Activated CD8-positive, alpha-beta memory T cell treated with anti-CD3 and anti-CD28 coated beads for 1 hour (primary cell): ENCODE data around the gene GLP1R.

Source experiments
- DNase-seq, 2 donors: peaks; one replicate each; pipeline ENCODE4 v3.0.0-alpha.2; 2020; ENCODE audit warnings: low read depth in 1 of 2; ENCODE audit errors: extremely low read depth in 1 of 2

The GLP1R gene

GRCh38 chr6:39048481-39049399 is at the start of gene GLP1R:
GLP1R (plus strand) TSS chr6:39048781; CDS start chr6:39048841, 60 bp downstream.
- DNase-seq, result no peak

- no peak for DNase-seq
Measured at GRCh38 chr6:39003072-39003471, 45.5 kb upstream of the GLP1R start.

- no peak for DNase-seq
Measured at GRCh38 chr6:39003492-39003891, 45.1 kb upstream of the GLP1R start.

- DNase-seq, result no peak
Measured at GRCh38 chr6:39004801-39005200, 43.8 kb upstream of the GLP1R start.

GRCh38 chr6:39005774-39006173 is 42.8 kb upstream of the GLP1R start:
- no peak for DNase-seq

GRCh38 chr6:39007575-39007974 is 41.0 kb upstream of the GLP1R start:
- no peak for DNase-seq

GRCh38 chr6:39008737-39009136 is 39.8 kb upstream of the GLP1R start:
- no peak for DNase-seq

GRCh38 chr6:39009476-39009875 is 39.1 kb upstream of the GLP1R start:
- no peak for DNase-seq

GRCh38 chr6:39016839-39017546 is 31.6 kb upstream of the GLP1R start:
- DNase-seq, result no peak

- no peak for DNase-seq
Measured at GRCh38 chr6:39017547-39017880, 31.1 kb upstream of the GLP1R start.

GRCh38 chr6:39018103-39018502 is 30.5 kb upstream of the GLP1R start:
- DNase-seq, result no peak

- DNase-seq, result no peak
Measured at GRCh38 chr6:39020136-39020535, 28.4 kb upstream of the GLP1R start.

- DNase-seq, result no peak
Measured at GRCh38 chr6:39021041-39021440, 27.5 kb upstream of the GLP1R start.

- DNase-seq, result no peak
Measured at GRCh38 chr6:39021779-39022178, 26.8 kb upstream of the GLP1R start.

- DNase-seq, result no peak
Measured at GRCh38 chr6:39026175-39026574, 22.4 kb upstream of the GLP1R start.

GRCh38 chr6:39029156-39030011 is 19.2 kb upstream of the GLP1R start:
- DNase-seq, result no peak

GRCh38 chr6:39035681-39036080 is 12.9 kb upstream of the GLP1R start:
- DNase-seq, result no peak

- no peak for DNase-seq
Measured at GRCh38 chr6:39037082-39037508, 11.5 kb upstream of the GLP1R start.

GRCh38 chr6:39037707-39038106 is 10.9 kb upstream of the GLP1R start:
- DNase-seq, result no peak

GRCh38 chr6:39040080-39040673 is 8.4 kb upstream of the GLP1R start:
- no peak for DNase-seq

- no peak for DNase-seq
Measured at GRCh38 chr6:39041072-39041471, 7.5 kb upstream of the GLP1R start.
